ENCODE data around the gene CROCC. TPM values are rescaled to one million over a fixed set of nuclear protein-coding genes. Genes with fewer than 3 reads are reported as not detected.
"Not testable (repeated sequence)": the region's sequence is repeated elsewhere in the genome, so short reads cannot be mapped to it uniquely, and the experiment has no call there.

CROCC gene
- 52.6 and 54.1 TPM in 2 replicates for total RNA-seq
- long read RNA-seq, partial matches to known transcripts = 0 of 1 reads
- long read RNA-seq, other reads (novel, unspliced or antisense) = 1 of 1 reads

DNA sequence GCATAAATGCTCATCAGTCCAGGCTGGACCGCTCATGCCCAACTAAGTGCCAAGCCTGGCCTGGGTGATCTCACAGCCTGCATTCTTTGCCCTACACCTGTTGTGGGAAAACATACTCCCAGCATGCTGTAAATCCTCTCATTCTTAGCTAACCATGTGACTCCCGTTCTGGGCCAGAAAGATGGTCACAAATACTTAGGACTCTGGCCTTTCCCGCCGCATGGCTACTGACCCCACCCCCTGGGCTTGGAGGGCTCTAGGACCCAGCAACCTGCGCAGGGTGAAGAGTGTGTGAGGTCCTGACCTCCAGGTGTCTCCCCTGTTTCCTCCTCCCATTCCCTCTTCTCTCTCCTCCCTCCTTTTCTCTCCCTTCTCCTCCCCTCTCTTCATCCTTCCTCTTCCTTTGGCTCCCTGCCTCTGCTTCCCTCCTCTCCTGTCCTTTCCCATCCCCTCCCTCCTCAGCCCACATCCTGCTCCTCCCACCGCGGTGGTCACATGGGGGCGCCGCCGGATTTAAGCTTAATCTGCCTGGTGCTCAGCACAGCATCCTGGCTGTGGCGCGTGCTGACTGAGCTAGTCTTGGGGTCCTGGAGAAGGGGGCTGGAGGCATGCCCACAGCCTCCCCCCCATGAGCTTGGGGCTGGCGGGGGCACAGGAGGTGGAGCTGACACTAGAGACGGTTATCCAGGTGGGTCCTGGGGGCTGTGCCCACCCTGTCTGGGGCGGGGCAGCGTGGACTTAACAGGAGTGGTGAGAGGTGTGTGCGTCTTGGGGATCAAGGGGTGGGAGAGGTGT, at the start of gene CROCC:
Gene CROCC (plus strand): TSS at position 541 of the 795 bp plus-strand sequence. CDS start 88 bp downstream, at position 629.
- DNase-seq (ENCODE audit: low read depth, low spot score) = peak; percentile 63
- H3K27ac Mint-ChIP-seq (ENCODE audit: unreplicated experiment) = peak within 1 kb of the TSS; percentile 84
- H3K9me3 Mint-ChIP-seq = no peaks in the 10 kb centered on the region
- peaks cover 47% of the 10 kb centered on the region for H3K4me1 Mint-ChIP-seq
- TF ChIP-seq, protein P1, sequence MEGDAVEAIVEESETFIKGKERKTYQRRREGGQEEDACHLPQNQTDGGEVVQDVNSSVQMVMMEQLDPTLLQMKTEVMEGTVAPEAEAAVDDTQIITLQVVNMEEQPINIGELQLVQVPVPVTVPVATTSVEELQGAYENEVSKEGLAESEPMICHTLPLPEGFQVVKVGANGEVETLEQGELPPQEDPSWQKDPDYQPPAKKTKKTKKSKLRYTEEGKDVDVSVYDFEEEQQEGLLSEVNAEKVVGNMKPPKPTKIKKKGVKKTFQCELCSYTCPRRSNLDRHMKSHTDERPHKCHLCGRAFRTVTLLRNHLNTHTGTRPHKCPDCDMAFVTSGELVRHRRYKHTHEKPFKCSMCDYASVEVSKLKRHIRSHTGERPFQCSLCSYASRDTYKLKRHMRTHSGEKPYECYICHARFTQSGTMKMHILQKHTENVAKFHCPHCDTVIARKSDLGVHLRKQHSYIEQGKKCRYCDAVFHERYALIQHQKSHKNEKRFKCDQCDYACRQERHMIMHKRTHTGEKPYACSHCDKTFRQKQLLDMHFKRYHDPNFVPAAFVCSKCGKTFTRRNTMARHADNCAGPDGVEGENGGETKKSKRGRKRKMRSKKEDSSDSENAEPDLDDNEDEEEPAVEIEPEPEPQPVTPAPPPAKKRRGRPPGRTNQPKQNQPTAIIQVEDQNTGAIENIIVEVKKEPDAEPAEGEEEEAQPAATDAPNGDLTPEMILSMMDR (conservative IDR thresholded peaks at IDR 0.05) = no peak
- H3K4me3 Mint-ChIP-seq = peak within 1 kb of the TSS; percentile 78
- no peaks in the 10 kb centered on the region for H3K36me3 Mint-ChIP-seq (ENCODE audit: low read depth)
- no peaks in the 10 kb centered on the region for H3K27me3 Mint-ChIP-seq (ENCODE audit: low read depth)

DNA sequence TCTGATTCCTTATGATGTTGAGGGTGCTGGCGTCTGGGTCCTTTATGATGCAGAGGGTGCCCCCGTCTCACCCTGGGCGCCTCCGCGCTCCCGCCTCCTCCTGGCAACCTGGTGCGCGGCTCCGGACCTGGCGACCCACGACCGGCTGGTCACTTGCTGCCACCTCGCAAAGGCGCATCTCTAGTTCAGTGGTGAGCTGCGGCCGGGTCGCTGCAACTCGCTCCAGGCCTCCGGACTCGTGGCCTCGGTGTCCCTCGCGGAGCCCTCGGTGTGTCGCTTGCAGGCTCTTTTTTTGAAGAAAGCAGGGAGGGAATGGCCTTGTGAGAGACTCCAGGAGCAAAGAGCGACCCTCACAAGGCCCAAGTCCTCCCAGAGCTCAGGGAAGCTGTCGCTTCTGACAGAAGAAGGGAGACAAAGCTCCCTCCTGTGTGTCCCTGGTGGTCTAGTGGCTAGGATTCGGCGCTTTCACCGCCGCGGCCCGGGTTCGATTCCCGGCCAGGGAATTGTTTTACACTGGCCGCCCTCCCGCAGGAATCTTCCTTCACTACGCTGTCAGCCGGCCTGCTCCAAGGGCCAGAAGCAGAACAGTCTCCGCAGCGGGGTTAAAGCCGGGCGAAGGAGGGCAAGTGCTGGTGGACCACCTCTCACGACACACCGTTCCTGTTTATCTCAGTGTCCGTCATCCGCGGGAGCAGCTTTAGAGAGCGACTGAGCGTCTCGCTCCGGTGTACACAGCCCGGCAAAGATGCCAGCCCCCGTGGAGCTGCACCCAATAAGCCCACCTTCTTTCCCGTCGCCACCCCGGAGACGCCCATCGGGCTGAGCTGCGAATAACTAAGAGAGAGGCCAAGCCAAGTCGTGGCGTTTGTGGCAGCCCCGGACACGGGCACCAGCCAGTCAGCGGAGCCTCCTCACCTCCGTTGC, 49.3 kb upstream of the CROCC start:
- H3K27ac Mint-ChIP-seq (ENCODE audit: unreplicated experiment); H3K9me3 Mint-ChIP-seq: not testable (repeated sequence)
- DNase-seq (ENCODE audit: low read depth, low spot score) = peak; percentile 51

GRCh38 chr1:16873076-16873879, 48.5 kb upstream of the CROCC start:
- H3K4me1 Mint-ChIP-seq = peaks cover 11% of the 10 kb centered on the region
- H3K27me3 Mint-ChIP-seq (ENCODE audit: low read depth) = peaks cover 49% of the 10 kb centered on the region
- not testable (repeated sequence) for H3K27ac Mint-ChIP-seq (ENCODE audit: unreplicated experiment); H3K36me3 Mint-ChIP-seq (ENCODE audit: low read depth); H3K9me3 Mint-ChIP-seq
- DNase-seq (ENCODE audit: low read depth, low spot score) = peak; percentile 49
- H3K4me3 Mint-ChIP-seq = peak overlapping the region; percentile 85

More for the DNA sequence above, 49.3 kb upstream of the CROCC start:
- peaks cover 49% of the 10 kb centered on the region for H3K27me3 Mint-ChIP-seq (ENCODE audit: low read depth)
- not testable (repeated sequence) for H3K36me3 Mint-ChIP-seq (ENCODE audit: low read depth)
- peaks cover 11% of the 10 kb centered on the region for H3K4me1 Mint-ChIP-seq
- peak overlapping the region; percentile 85 for H3K4me3 Mint-ChIP-seq

GRCh38 chr1:16874968-16875765, 46.6 kb upstream of the CROCC start:
- H3K4me1 Mint-ChIP-seq; DNase-seq (ENCODE audit: low read depth, low spot score); H3K9me3 Mint-ChIP-seq; H3K36me3 Mint-ChIP-seq (ENCODE audit: low read depth); H3K27ac Mint-ChIP-seq (ENCODE audit: unreplicated experiment): not testable (repeated sequence)
- Mint-ChIP-seq H3K4me3 (peak overlapping the region; percentile 57), H3K27me3 (ENCODE audit: low read depth) (peaks cover 59% of the 10 kb centered on the region)

DNA sequence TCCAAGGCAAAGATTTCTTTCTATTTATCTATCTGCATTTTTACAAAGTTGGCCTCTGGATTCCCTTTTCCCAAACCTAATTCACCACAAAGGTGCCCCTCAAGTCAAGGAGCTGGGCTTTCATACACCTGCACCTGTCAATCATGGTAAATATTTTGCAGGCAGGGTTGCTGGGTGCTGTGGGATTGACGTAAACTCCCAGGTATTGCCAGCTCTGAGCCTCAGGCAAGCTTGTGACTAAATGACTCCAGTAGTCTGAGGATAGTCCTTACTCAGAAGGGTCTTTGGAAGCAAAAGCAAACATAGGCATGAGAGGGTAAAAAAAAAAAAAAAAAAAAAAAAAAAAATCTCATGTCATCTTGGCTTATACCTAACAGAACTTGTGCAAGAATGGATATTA, 40.0 kb upstream of the CROCC start:
- DNase-seq (ENCODE audit: low read depth, low spot score); H3K36me3 Mint-ChIP-seq (ENCODE audit: low read depth); H3K4me3 Mint-ChIP-seq; H3K27ac Mint-ChIP-seq (ENCODE audit: unreplicated experiment); H3K9me3 Mint-ChIP-seq: not testable (repeated sequence)
- H3K27me3 Mint-ChIP-seq (ENCODE audit: low read depth) = peaks cover 13% of the 10 kb centered on the region
- H3K4me1 Mint-ChIP-seq = peaks cover 14% of the 10 kb centered on the region

DNA sequence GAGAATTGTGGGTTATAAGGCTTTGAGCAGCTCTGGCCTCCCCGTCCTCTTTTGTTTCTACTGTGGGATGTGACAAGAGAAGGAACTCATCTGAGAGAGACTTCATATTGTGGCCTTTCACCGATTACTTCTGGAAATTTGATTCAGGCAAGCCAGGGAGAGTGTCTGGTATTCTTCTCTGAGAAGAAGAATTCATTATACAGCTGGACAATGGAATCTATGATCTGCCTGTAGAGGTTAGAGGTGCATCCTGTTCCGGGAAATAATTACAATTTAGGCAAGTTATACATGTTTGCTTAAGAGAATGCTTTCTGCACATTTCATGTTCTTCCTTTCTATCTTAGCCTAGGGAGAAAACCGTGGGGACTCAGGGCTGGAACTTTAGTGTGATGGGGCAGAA, 38.7 kb upstream of the CROCC start:
- H3K27ac Mint-ChIP-seq (ENCODE audit: unreplicated experiment) = peak overlapping the region; percentile 53
- TF ChIP-seq, protein P1 (conservative IDR thresholded peaks at IDR 0.05) = no peak
- H3K4me1 Mint-ChIP-seq = peaks cover 14% of the 10 kb centered on the region
- no peak overlapping the region for H3K4me3 Mint-ChIP-seq
- no peak for DNase-seq (ENCODE audit: low read depth, low spot score)
- H3K36me3 Mint-ChIP-seq (ENCODE audit: low read depth) = no peaks in the 10 kb centered on the region
- no peaks in the 10 kb centered on the region for H3K9me3 Mint-ChIP-seq
- peaks cover 13% of the 10 kb centered on the region for H3K27me3 Mint-ChIP-seq (ENCODE audit: low read depth)

DNA sequence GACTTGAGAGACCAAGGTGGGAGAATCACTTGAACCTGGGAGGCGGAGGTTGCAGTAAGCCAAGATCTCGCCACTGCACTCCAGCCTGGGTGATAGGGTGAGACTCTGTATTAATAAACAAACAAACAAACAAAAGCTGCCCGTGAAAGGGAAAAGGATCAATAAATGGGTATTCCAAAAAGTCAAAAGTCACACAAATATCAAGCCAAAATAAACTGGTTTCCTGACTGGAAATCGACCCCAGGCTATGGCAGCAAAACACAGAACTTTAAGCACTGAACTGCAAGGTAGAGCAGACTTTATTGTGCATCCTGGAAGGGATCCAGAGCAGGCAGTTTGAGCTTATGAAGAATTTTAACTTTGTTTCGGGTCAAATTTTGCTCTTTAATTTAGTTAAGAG, 37.2 kb upstream of the CROCC start:
- not testable (repeated sequence) for DNase-seq (ENCODE audit: low read depth, low spot score); H3K4me3 Mint-ChIP-seq; H3K9me3 Mint-ChIP-seq; H3K36me3 Mint-ChIP-seq (ENCODE audit: low read depth); H3K27me3 Mint-ChIP-seq (ENCODE audit: low read depth); H3K27ac Mint-ChIP-seq (ENCODE audit: unreplicated experiment)
- peaks cover 16% of the 10 kb centered on the region for H3K4me1 Mint-ChIP-seq
